Vagina (tissue), 2 donors: ENCODE data around the gene DAPP1. TPM values are rescaled to one million over a fixed set of nuclear protein-coding genes. Genes with fewer than 3 reads are reported as not detected.

Experiments used
- DNase-seq, 2 donors: peaks; one replicate each; pipeline ENCODE4 v3.0.0-alpha.2; 2017; ENCODE audit errors: extremely low spot score in 2 of 2
- H3K27ac ChIP-seq: fragments of 200-600 bp; sonication (generic); one replicate; pipeline ENCODE4 v1.5.1; 2019
- H3K27me3 ChIP-seq: fragments of 200-600 bp; sonication (generic); one replicate; pipeline ENCODE4 v1.5.1; 2019
- H3K36me3 ChIP-seq, 2 donors: fragments of 200-600 bp; sonication (generic); one replicate each; pipeline ENCODE4 v1.5.1; 2017 to 2019
- H3K4me1 ChIP-seq: fragments of 200-600 bp; sonication (generic); one replicate; pipeline ENCODE4 v1.5.1; 2019
- H3K4me3 ChIP-seq, 2 donors: fragments of 200-600 bp; sonication (generic); 1 replicate in 1 of 2; 2 replicates in 1 of 2; pipeline ENCODE4 v1.5.1; 2016 to 2019
- H3K9me3 ChIP-seq: fragments of 200-600 bp; sonication (generic); one replicate; pipeline ENCODE4 v1.5.1; 2019
- CTCF ChIP-seq, 3 experiments: fragments of 450-650 bp in 2 of 3; fragments of 200-600 bp in 1 of 3; sonication (generic) in 1 of 3; IDR thresholded peaks; one replicate each; pipeline ENCODE4 v1.5.1; 2017 to 2019; ENCODE audit warnings: antibody characterized with exemption in 3 of 3, mild to moderate bottlenecking in 2 of 3, moderate library complexity in 2 of 3
- POLR2A ChIP-seq, 2 donors: fragments of 450-650 bp; IDR thresholded peaks; one replicate each; pipeline ENCODE4 v1.6.1; 2017; ENCODE audit warnings: antibody characterized with exemption in 2 of 2, mild to moderate bottlenecking in 2 of 2, moderate library complexity in 2 of 2
- POLR2AphosphoS5 ChIP-seq, 2 donors: sonication (generic); formaldehyde crosslinking; IDR thresholded peaks; one replicate each; pipeline ENCODE4 v1.9.0; 2017; ENCODE audit warnings: antibody characterized with exemption in 2 of 2, mild to moderate bottlenecking in 2 of 2, low read depth in 1 of 2; ENCODE audit not compliant: insufficient read depth in 1 of 2
- intact Hi-C: fragments of 100-400 bp; cut with DNase I; formaldehyde crosslinking; loops from one replicate; pipeline ENCODE4 v1.15.1; 2023
- total RNA-seq: library from RNA; depleted of rRNA; stranded (reverse); fragments of >200 nt; gene quantifications from one replicate; pipeline ENCODE4 v1.2.3, GENCODE V29; 2016

DAPP1 gene
- total RNA-seq, 1 donor from 2014 or later = 22.6 TPM

- DNase-seq = no peak
- H3K9me3 ChIP-seq = no peaks in the 10 kb centered on the region
- no peak overlapping the region for H3K4me3 ChIP-seq
- H3K4me1 ChIP-seq = no peaks in the 10 kb centered on the region
- H3K36me3 ChIP-seq = no peaks in the 10 kb centered on the region
- TF ChIP-seq POLR2AphosphoS5 (IDR thresholded peaks at IDR 0.05; ENCODE audit: insufficient read depth in 1 of 2, low read depth in 1 of 2) (no peak), POLR2A (IDR thresholded peaks at IDR 0.05) (no peak), CTCF (IDR thresholded peaks at IDR 0.05) (no peak)
- H3K27me3 ChIP-seq = no peaks in the 10 kb centered on the region
- H3K27ac ChIP-seq = no peak overlapping the region
- intact Hi-C loops = no loop called here
Observed at GRCh38 chr4:99848591-99849001, 32.0 kb downstream of the DAPP1 start.

- H3K27me3 ChIP-seq = no peaks in the 10 kb centered on the region
- no peaks in the 10 kb centered on the region for H3K9me3 ChIP-seq
- intact Hi-C loops = no loop called here
- no peak for TF ChIP-seq POLR2AphosphoS5 (IDR thresholded peaks at IDR 0.05; ENCODE audit: insufficient read depth in 1 of 2, low read depth in 1 of 2)
- TF ChIP-seq POLR2A (IDR thresholded peaks at IDR 0.05) = no peak
- no peak for TF ChIP-seq CTCF (IDR thresholded peaks at IDR 0.05)
- DNase-seq = no peak
- H3K4me3 ChIP-seq = no peak overlapping the region
- H3K27ac ChIP-seq = no peak overlapping the region
- H3K36me3 ChIP-seq = no peaks in the 10 kb centered on the region
- no peaks in the 10 kb centered on the region for H3K4me1 ChIP-seq
Observed at GRCh38 chr4:99852199-99852749, 35.6 kb downstream of the DAPP1 start.

- no peaks in the 10 kb centered on the region for H3K4me1 ChIP-seq
- no peaks in the 10 kb centered on the region for H3K36me3 ChIP-seq
- no peak overlapping the region for H3K4me3 ChIP-seq
- no peaks in the 10 kb centered on the region for H3K27me3 ChIP-seq
- TF ChIP-seq POLR2AphosphoS5 (IDR thresholded peaks at IDR 0.05; ENCODE audit: insufficient read depth in 1 of 2, low read depth in 1 of 2) (no peak), CTCF (IDR thresholded peaks at IDR 0.05) (no peak), POLR2A (IDR thresholded peaks at IDR 0.05) (no peak)
- DNase-seq = no peak
- intact Hi-C loops = no loop called here
- H3K27ac ChIP-seq = no peak overlapping the region
- H3K9me3 ChIP-seq = no peaks in the 10 kb centered on the region
Observed at GRCh38 chr4:99853190-99853589, 36.6 kb downstream of the DAPP1 start.

GRCh38 chr4:99853999-99854398 lies 37.4 kb downstream of the DAPP1 start:
- DNase-seq = no peak
- H3K4me1 ChIP-seq = no peaks in the 10 kb centered on the region
- no peak overlapping the region for H3K4me3 ChIP-seq
- intact Hi-C loops = no loop called here
- H3K36me3 ChIP-seq = no peaks in the 10 kb centered on the region
- no peaks in the 10 kb centered on the region for H3K27me3 ChIP-seq
- no peak overlapping the region for H3K27ac ChIP-seq
- TF ChIP-seq CTCF (IDR thresholded peaks at IDR 0.05) (no peak), POLR2AphosphoS5 (IDR thresholded peaks at IDR 0.05; ENCODE audit: insufficient read depth in 1 of 2, low read depth in 1 of 2) (no peak), POLR2A (IDR thresholded peaks at IDR 0.05) (no peak)
- H3K9me3 ChIP-seq = no peaks in the 10 kb centered on the region

GRCh38 chr4:99855678-99856077 lies 39.1 kb downstream of the DAPP1 start:
- no peak for DNase-seq
- TF ChIP-seq POLR2A (IDR thresholded peaks at IDR 0.05) = no peak
- no peak for TF ChIP-seq POLR2AphosphoS5 (IDR thresholded peaks at IDR 0.05; ENCODE audit: insufficient read depth in 1 of 2, low read depth in 1 of 2)
- no peak for TF ChIP-seq CTCF (IDR thresholded peaks at IDR 0.05)
- intact Hi-C loops = no loop called here
- H3K27ac ChIP-seq = no peak overlapping the region
- no peaks in the 10 kb centered on the region for H3K27me3 ChIP-seq
- H3K4me1 ChIP-seq = no peaks in the 10 kb centered on the region
- H3K4me3 ChIP-seq = no peak overlapping the region
- no peaks in the 10 kb centered on the region for H3K36me3 ChIP-seq
- H3K9me3 ChIP-seq = no peaks in the 10 kb centered on the region
